Mucosa of gallbladder (tissue), 1 donor: ENCODE data around the gene USP4. TPM values are rescaled to one million over a fixed set of nuclear protein-coding genes. Genes with fewer than 3 reads are reported as not detected.
A peak's percentile ranks its signal among the peaks of the same experiment; 100 is the strongest.
"Not testable (repeated sequence)": the region's sequence is repeated elsewhere in the genome, so short reads cannot be mapped to it uniquely, and the experiment has no call there.

ENCODE experiments used
- DNase-seq: peaks from one replicate; pipeline ENCODE4 v3.0.0-alpha.2; 2020; ENCODE audit warnings: low spot score
- total RNA-seq: library from RNA; stranded (reverse); gene quantifications from one replicate; pipeline ENCODE4 v1.2.1, GENCODE V29; 2021
- donor health status: DM: no; HTN: no; CAD: no.

Gene USP4
- total RNA-seq, 1 donor from 2014 or later = 60.5 TPM

DNA sequence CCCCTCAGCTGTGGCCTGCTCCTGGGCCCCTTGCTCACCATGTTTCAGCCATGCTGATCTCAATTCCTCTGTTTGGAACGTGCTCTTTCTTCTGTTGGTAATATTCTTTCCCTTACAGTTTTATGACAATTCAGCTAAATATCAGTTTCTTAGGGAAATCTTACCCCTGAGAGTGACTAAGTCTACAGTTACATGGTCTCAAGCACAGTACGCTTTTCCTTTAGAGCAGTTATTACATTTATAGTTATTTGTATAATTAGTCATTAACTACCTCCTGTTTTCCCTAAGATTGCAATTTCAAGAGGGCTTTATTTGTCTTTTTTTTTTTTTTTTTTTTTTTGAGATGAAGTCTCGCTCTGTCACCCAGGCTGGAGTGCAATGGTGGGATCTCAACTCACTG is 86.3 kb downstream of the USP4 start:
- DNase-seq = no peak

DNA sequence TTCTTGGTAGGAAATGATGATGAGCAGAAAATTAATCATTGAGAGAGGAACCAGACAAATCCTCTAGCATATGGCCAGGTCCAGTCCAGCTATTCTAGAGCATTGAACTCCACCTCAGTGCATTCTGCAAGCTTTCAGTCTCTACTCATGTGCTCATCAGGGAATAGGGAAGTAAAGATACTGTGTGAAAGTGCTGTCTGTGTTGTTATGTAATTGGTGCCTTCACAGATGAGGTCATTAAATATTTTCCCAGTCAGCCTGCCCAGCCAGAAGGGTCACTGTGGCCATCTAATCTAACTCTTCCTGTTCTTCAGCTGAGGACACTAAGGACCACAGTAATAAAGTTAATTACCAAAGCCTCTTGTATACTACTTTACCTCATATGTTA is 91.0 kb downstream of the USP4 start:
- DNase-seq = peak; percentile 35

DNA sequence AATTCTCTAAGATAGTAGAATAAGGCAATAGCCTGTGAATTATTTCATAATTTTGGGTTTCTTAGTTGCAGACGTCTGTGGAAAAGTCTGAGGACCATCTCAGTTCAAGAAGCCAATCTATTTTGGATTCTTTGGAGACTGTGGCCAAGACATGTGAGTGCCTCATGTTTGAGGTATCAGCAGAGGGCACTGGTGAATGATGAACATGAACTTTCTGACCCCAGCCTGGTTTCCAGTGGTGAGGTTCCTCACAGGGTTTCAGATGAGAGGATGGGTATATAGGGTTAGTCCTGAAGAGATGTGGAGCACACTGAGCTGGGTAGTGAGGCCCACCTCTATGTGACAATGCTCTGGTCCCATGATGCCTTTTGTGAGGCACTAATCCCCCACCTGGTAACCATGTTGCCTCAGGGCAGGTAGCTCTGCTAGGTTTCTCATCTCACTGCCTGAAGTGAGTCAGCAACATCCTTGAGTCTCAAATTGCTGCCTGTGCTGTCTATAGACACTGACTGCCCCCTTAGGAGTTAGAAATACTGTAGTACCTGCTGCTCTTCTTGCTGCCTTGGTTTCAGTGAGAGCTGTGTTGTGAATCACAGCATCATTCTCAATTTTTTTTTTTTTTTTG is 95.2 kb downstream of the USP4 start:
- DNase-seq = peak; percentile 19

DNA sequence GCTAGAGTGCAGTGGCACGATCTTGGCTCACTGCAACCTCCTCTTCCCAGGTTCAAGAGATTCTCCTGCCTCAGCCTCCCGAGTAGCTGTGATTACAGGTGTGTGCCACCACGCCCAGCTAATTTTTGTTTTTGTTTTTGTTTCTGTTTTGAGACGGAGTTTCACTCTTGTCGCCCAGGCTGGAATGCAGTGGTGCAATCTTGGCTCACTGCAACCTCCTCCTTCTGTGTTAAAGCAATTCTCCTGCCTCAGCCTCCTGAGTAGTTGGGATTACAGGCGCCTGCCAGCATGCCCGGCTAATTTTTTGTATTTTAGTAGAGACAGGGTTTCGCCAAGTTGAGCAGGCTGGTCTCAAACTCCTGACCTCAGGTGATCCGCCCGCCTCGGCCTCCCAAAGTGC is 99.8 kb downstream of the USP4 start:
- DNase-seq = not testable (repeated sequence)

DNA sequence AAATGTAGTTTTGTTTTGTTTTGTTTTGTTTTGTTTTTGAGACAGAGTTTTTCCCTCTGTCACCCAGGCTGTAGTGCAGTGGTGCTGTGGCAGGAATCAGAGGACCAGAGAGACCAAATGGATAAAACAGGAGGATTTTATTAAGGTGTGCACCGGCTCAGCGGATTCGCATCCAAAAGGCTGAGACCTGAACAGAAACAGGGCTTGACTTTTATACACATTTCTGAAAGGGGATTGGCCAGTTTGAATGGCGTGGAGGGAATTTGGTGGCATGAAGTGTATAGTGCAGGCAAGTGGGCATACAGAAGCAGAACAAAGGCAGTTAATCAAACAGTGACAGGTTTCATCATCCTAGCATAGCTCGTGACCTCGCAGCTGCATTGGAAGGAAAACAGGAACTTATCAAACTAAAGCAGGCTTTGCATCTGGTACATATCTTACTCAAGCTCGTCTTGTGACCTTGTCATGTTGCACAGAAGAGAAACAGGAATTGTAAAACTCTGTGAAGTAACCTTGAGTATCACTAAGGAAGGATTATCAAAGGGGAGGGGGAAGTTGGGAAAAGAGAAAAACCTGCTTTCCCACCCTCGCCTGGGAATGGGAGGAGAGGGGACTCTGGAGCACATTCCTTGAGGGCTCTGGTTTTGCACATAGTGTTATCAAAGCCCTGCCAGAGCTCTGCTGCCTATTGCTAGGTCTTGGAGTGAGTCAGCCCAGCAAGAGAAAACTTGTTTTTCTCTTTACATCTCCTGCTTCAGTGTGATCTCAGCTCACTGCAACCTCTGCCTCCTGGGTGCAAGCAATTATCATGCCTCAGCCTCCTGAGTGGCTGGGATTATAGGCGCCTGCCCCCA is 101.4 kb downstream of the USP4 start:
- DNase-seq = peak; percentile 66

DNA sequence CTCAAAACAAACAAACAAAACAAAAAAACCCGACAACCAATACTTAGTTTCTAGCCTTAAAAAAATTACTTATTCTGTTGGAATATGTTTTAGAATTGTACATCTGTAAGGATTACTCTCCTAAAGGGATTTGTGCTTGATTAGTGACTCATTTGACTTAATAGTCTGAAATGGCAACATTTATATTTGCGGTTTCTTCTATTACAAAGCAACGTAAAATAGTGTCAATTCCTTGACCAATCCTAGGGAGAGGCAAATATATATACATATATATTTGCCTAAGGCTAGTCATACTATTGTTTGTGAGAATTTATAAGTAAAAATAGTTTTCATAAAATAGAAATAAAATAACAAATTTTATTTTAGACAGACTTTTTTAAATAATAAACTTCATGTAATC is 102.5 kb downstream of the USP4 start:
- no peak for DNase-seq

DNA sequence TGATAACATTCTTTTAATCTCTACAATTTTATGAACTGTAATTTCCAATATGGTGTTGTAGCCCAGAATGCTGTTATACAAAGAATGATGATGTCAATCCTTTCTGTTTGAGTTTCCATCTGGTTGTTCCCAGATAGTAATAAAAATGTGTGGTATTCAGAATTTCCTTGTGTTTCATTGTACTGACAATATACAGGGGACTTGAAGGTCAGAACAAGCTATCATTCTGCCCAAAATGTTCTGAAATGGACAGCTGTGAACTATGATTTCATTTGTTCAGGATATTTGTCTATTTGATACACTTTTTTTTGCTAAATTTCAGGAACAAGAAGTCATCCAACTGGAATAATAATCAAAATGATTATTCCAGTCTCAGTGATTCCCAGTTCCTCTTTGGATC is 103.6 kb downstream of the USP4 start:
- DNase-seq = no peak

DNA sequence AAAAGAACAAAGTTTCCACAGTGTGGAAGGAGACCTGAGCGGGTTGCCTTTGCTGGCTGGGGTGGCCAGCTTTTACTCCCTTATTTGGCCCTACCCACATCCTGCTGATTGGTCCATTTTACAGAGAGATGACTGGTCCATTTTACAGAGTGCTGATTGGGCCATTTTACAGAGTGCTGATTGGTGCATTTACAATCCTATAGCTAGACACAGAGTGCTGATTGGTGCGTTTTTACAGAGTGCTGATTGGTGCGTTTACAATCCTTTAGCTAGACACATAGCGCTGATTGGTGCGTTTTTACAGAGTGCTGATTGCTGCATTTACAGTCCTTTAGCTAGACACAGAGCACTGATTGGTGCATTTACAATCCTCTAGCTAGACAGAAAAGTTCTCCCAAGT is 111.0 kb downstream of the USP4 start:
- not testable (repeated sequence) for DNase-seq

Other genes with a start within 250 kb of the USP4 start
- 83.9 TPM for gene QRICH1, start 246.0 kb downstream of the USP4 start, total RNA-seq
- gene QARS1, start 235.3 kb downstream of the USP4 start, total RNA-seq = 207 TPM
- gene USP19, start 219.2 kb downstream of the USP4 start, total RNA-seq = 85.6 TPM
- gene LAMB2, start 207.0 kb downstream of the USP4 start, total RNA-seq = 733 TPM
- 21.6 TPM for gene CCDC71, start 173.7 kb downstream of the USP4 start, total RNA-seq
- gene KLHDC8B, start 168.5 kb downstream of the USP4 start, total RNA-seq = 35.1 TPM
- gene C3orf62, start 62.8 kb downstream of the USP4 start, total RNA-seq = 5.0 TPM
- gene GPX1, start 18.3 kb upstream of the USP4 start, total RNA-seq = 296 TPM
- gene RHOA, start 71.9 kb upstream of the USP4 start, total RNA-seq = 386 TPM
- gene TCTA, start 72.4 kb upstream of the USP4 start, total RNA-seq = 57.6 TPM
- gene AMT, start 82.4 kb upstream of the USP4 start, total RNA-seq = 20.7 TPM
- gene NICN1, start 89.3 kb upstream of the USP4 start, total RNA-seq = 27.8 TPM
- 139 TPM for gene DAG1, start 130.2 kb upstream of the USP4 start, total RNA-seq
- 0.81 TPM for gene BSN, start 214.4 kb upstream of the USP4 start, total RNA-seq